ENCODE data around the gene ZC2HC1C. TPM values are rescaled to one million over a fixed set of nuclear protein-coding genes. Genes with fewer than 3 reads are reported as not detected.

ZC2HC1C gene
- total RNA-seq, 2 donors from 2014 or later: 2.3 to 2.7 TPM

- Mint-ChIP-seq H3K36me3 (ENCODE audit: low read depth) (no peaks in the 10 kb centered on the region), H3K27ac (no peak overlapping the region), H3K4me1 (peaks cover 2% of the 10 kb centered on the region), H3K27me3 (ENCODE audit: insufficient read depth) (no peaks in the 10 kb centered on the region), H3K9me3 (no peaks in the 10 kb centered on the region), H3K4me3 (peak overlapping the region; percentile 73)
- Histone ChIP-seq H3K27me3 (ENCODE audit: control insufficient read depth, insufficient read depth, low read length, poor library complexity, severe bottlenecking) (no peaks in the 10 kb centered on the region), H3K4me1 (ENCODE audit: control insufficient read depth, insufficient read depth, low read length) (no peaks in the 10 kb centered on the region), H3K36me3 (ENCODE audit: control insufficient read depth, insufficient read depth, low read length) (peaks cover 4% of the 10 kb centered on the region), H3K9ac (ENCODE audit: extremely low read depth, low read length, poor library complexity, severe bottlenecking) (no peak overlapping the region), H3K9me3 (ENCODE audit: control insufficient read depth, low read length) (no peaks in the 10 kb centered on the region), H3K27ac (ENCODE audit: low read depth, low read length) (no peak overlapping the region), H3K4me3 (ENCODE audit: low read length) (no peak overlapping the region)
- 83 to 91% methylated on average over 2 of the region's 3 CpGs for WGBS, 2 experiments (ENCODE audit: insufficient coverage in 1 of 2, insufficient read length in 1 of 2)
- no peak for DNase-seq
- TF ChIP-seq CTCF (conservative IDR thresholded peaks at IDR 0.05): no peak
Observed at GRCh38 chr14:75049731-75050201, 19.7 kb upstream of the ZC2HC1C start.

GRCh38 chr14:75050852-75051555 is 18.4 kb upstream of the ZC2HC1C start, which contains the start of gene MLH3:
Gene MLH3, minus strand, starts transcription at chr14:75051467. Its CDS starts 1,812 bp downstream, at chr14:75049655.
- Histone ChIP-seq H3K27ac (ENCODE audit: low read depth, low read length) (no peak within 1 kb of the TSS), H3K9me3 (ENCODE audit: control insufficient read depth, low read length) (no peaks in the 10 kb centered on the region), H3K36me3 (ENCODE audit: control insufficient read depth, insufficient read depth, low read length) (peaks cover 4% of the 10 kb centered on the region), H3K27me3 (ENCODE audit: control insufficient read depth, insufficient read depth, low read length, poor library complexity, severe bottlenecking) (no peaks in the 10 kb centered on the region), H3K4me3 (ENCODE audit: low read length) (peak within 1 kb of the TSS; percentile 79), H3K4me1 (ENCODE audit: control insufficient read depth, insufficient read depth, low read length) (no peaks in the 10 kb centered on the region), H3K9ac (ENCODE audit: extremely low read depth, low read length, poor library complexity, severe bottlenecking) (peak within 1 kb of the TSS; percentile 80)
- Mint-ChIP-seq H3K4me1 (peaks cover 2% of the 10 kb centered on the region), H3K27me3 (ENCODE audit: insufficient read depth) (no peaks in the 10 kb centered on the region), H3K36me3 (ENCODE audit: low read depth) (peaks cover 3% of the 10 kb centered on the region), H3K9me3 (no peaks in the 10 kb centered on the region), H3K27ac (peak within 1 kb of the TSS; percentile 94), H3K4me3 (peak within 1 kb of the TSS; percentile 73)
- DNase-seq: peak; percentile 94
- no peak for TF ChIP-seq CTCF (conservative IDR thresholded peaks at IDR 0.05)
- WGBS, 2 experiments (ENCODE audit: insufficient coverage in 1 of 2, insufficient read length in 1 of 2): 5 to 8% methylated on average over 26 to 59 of the region's 59 CpGs

- Histone ChIP-seq H3K27me3 (ENCODE audit: control insufficient read depth, insufficient read depth, low read length, poor library complexity, severe bottlenecking) (no peaks in the 10 kb centered on the region), H3K4me3 (ENCODE audit: low read length) (peak overlapping the region; percentile 79), H3K36me3 (ENCODE audit: control insufficient read depth, insufficient read depth, low read length) (peaks cover 4% of the 10 kb centered on the region), H3K9ac (ENCODE audit: extremely low read depth, low read length, poor library complexity, severe bottlenecking) (no peak overlapping the region), H3K27ac (ENCODE audit: low read depth, low read length) (no peak overlapping the region), H3K9me3 (ENCODE audit: control insufficient read depth, low read length) (no peaks in the 10 kb centered on the region), H3K4me1 (ENCODE audit: control insufficient read depth, insufficient read depth, low read length) (no peaks in the 10 kb centered on the region)
- WGBS, 2 experiments (ENCODE audit: insufficient coverage in 1 of 2, insufficient read length in 1 of 2): 24 to 80% methylated on average over 1 to 4 of the region's 5 CpGs
- H3K27me3 Mint-ChIP-seq (ENCODE audit: insufficient read depth): no peaks in the 10 kb centered on the region
- peaks cover 8% of the 10 kb centered on the region for H3K36me3 Mint-ChIP-seq (ENCODE audit: low read depth)
- no peak for TF ChIP-seq CTCF (conservative IDR thresholded peaks at IDR 0.05)
- H3K4me3 Mint-ChIP-seq: peak overlapping the region; percentile 73
- DNase-seq: no peak
- peaks cover 2% of the 10 kb centered on the region for H3K4me1 Mint-ChIP-seq
- H3K9me3 Mint-ChIP-seq: no peaks in the 10 kb centered on the region
- H3K27ac Mint-ChIP-seq: peak overlapping the region; percentile 94
Observed at GRCh38 chr14:75051556-75051899, 17.9 kb upstream of the ZC2HC1C start.

All from endodermal cell (in vitro differentiated cells).